Left ventricle myocardium superior (tissue), 1 donor: Measurements from ENCODE around the gene SCYGR2. TPM values are rescaled to one million over a fixed set of nuclear protein-coding genes. Genes with fewer than 3 reads are reported as not detected.
A peak's percentile ranks its signal among the peaks of the same experiment; 100 is the strongest.
"Not testable (repeated sequence)": the region's sequence is repeated elsewhere in the genome, so short reads cannot be mapped to it uniquely, and the experiment has no call there.

Source experiments
- ATAC-seq: fragments of 200-7000 bp; cut with Tn5 transposase; one replicate; pipeline ENCODE4 v1.9.1; 2020; ENCODE audit warnings: mild to moderate bottlenecking, moderate library complexity
- DNase-seq: peaks from one replicate; pipeline ENCODE4 v3.0.0-alpha.2; 2020
- intact Hi-C: fragments of 100-400 bp; cut with micrococcal nuclease; formaldehyde crosslinking; loops from one replicate; pipeline ENCODE4 v1.11.0; 2022
- long read RNA-seq: library from polyadenylated mRNA; unstranded; transcript quantifications from one replicate; pipeline ENCODE4 v2.0.0, GENCODE V29; 2021
- total RNA-seq: library from RNA; stranded (reverse); fragmentation: NEBNext Ultra II Directional; extraction: Animal tissue kit (Norgen Biotek cat#: 25700); gene quantifications from one replicate; pipeline ENCODE4 v1.2.1, GENCODE V29; 2021
- donor health status: DM: no; HTN: yes; CAD: no; lungs with severe emphysema.

SCYGR2 gene, protein sequence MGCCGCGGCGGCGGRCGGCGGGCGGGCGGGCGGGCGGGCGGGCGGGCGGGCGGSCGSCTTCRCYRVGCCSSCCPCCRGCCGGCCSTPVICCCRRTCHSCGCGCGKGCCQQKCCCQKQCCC
- total RNA-seq = not detected
- long read RNA-seq = 0 reads

DNA sequence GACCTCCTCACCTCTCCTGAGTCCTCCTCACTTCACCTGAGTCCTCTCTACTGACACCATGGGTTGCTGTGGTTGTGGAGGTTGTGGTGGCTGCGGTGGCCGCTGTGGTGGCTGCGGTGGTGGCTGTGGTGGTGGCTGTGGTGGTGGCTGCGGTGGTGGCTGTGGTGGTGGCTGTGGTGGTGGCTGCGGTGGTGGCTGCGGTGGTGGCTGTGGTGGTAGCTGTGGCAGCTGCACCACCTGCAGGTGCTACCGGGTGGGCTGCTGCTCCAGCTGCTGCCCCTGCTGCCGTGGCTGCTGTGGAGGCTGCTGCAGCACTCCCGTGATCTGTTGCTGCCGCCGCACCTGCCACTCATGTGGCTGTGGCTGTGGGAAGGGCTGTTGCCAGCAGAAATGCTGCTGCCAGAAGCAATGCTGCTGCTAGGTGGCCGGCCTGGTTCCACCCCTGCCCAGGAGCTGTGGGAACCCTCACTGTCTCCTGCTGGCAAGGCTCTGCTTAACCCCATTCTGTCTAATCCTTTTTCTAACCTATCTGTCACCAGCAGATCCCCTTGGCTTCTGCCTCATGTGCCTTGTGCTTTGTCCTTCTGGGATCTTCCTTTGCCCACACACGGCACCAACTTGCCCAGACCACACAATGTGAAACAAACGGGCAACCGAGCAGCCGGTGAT, at the start of gene SCYGR2:
SCYGR2 (plus strand) TSS at position 59 of the 669 bp plus-strand sequence; CDS start at position 59, 0 bp downstream.
- ATAC-seq, intact Hi-C loops, DNase-seq: not testable (repeated sequence)

DNA sequence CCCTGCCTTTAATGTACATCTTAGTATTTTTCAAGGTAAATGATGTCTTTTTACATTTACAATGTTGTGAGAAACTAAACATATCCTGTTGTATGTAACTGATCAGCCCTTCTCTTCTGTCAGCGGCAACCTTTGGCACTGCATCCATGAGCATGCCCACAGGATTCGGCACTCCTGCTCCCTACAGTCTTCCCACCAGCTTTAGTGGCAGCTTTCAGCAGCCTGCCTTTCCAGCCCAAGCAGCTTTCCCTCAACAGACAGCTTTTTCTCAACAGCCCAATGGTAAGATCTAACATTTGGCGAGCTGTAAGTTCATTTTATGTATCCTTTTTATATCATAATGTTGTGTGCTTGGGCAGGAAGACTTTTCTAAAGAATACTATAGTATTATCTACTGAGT, 46.9 kb upstream of the SCYGR2 start:
- intact Hi-C loops = no loop called here
- no peak for ATAC-seq
- no peak for DNase-seq

DNA sequence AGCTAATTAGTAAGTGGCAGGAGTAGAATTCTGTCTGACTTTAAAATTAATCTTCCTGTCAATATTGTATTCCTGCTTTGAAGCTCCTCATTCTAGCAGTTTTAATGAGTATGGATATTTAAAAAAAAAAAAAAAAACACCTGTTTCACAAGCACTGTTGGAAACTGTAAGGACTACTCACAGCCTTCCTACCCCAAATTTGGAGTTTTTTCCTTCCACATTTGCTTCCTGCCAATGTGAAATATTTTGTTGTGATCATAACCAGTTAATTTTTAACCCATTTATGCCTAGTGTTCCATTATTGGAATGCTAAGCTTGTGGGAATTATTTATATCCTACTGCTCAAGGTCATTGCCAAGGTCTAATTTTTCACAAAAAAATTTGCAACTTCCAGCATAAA, 36.1 kb upstream of the SCYGR2 start:
- intact Hi-C loops = no loop called here
- DNase-seq = no peak
- ATAC-seq = no peak

DNA sequence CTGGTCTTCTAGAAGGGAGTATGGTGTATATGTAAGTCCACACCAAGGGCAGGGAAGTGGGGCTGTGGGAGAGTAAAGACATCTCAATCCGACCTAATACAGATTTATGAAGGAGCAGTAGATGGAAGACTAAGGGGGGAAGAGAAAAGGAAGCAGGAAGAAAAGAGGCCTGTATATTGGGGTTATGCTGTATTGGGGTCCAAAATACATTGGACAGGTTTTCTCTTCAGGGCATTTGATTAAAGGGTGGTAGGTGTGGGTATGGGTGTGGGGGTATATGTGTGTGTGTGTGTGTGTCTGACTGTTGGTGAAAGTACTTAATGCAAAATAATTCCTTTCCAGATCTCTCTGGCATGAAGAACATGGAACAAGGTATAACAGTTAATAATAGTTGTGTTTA, 33.6 kb upstream of the SCYGR2 start:
- intact Hi-C loops = no loop called here
- no peak for ATAC-seq

DNA sequence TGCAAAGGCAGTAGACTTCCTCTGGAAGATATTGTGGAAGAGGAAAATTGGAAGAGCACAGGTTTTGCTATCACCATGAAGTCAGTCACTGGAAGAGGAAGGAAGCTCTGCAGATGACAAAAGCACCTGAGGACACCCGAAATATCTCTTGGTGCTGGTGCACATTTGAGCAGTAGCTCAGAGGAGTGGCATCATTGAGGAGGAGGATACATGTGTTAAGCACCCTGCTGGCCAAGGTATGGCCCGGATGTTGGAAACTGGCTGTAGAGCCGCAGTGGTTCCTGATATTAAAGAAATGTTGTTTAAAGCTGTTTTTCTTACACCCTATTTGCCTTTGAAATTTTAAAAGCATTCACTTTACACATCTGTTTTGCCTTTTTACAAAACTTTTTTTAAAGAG, 32.7 kb upstream of the SCYGR2 start:
- no peak for ATAC-seq
- DNase-seq = no peak
- intact Hi-C loops = no loop called here

More for the DNA sequence above, 33.6 kb upstream of the SCYGR2 start:
- DNase-seq = no peak

DNA sequence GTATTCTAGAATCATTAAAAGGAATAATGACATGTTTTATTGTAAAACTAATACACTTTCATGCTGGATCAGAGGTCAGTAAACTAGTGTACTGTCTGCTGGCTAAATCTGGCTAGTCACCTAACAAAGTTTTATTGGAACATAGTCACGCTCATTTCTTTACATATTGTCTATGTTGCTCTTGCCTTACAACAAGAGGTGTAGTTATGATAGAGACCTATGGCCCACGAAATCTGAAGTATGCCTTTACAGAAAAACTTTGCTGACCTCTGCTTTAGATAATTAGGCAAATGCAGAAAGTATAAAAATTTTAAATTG, 29.9 kb upstream of the SCYGR2 start:
- no peak for ATAC-seq
- DNase-seq = no peak
- intact Hi-C loops = no loop called here

DNA sequence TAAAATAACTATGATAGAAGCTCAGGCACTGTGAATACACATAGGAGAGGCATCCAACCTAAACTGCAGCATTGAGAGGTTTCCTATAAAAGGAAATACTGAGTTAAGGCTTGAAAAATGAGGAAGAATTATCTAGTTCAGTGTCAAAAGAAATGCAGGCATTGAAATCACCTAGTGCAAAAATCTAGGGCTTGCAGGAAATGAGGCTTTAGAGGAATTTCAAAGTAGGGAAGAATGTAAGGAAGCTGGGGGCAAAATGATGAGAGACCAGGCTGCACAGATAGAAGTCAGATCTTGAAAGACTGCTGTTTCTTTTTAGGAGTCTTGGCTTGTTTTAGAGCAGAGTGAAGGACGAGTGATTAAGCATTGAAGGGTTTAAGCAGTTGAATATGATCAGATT, 28.1 kb upstream of the SCYGR2 start:
- intact Hi-C loops = no loop called here
- DNase-seq = no peak
- ATAC-seq = no peak

DNA sequence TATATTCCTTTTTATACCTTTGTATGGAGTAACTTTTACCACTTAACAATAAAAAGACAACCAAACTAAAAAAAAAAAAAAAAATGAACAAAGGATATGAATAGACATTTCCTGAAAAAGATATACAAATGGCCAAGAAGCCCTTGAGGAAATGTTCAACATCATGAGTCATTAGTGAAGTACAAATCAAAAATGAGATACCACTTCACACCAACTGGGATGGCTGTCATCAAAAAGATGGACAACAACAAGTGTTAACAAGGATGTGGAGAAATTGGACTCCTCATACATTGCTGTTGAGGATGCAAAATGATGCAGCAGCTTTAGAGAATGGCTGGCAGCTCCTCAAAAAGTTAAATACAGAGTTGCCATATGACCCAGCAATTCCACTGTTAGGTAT, 22.6 kb upstream of the SCYGR2 start:
- ATAC-seq = no peak
- DNase-seq = no peak
- intact Hi-C loops = no loop called here

DNA sequence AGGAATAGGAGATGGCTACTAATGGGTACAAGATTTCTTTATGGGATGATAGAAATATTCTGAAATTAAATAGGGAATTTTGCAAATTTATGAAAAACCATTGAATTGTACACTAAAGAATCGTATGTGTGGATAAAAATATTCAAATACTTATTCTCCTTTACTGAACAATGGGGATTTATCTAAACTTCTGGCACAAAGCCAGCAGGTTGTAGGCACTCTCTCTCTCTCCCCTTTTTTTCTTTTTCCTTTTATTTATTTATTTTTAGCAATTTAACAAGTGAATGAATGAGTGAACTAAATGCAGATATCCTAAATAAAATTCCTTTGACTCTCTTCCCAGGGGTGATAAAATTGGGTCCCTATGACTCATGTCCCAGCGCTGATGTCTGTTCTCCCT, 21.9 kb upstream of the SCYGR2 start:
- DNase-seq (no peak), ATAC-seq (no peak)
- intact Hi-C loops = no loop called here

DNA sequence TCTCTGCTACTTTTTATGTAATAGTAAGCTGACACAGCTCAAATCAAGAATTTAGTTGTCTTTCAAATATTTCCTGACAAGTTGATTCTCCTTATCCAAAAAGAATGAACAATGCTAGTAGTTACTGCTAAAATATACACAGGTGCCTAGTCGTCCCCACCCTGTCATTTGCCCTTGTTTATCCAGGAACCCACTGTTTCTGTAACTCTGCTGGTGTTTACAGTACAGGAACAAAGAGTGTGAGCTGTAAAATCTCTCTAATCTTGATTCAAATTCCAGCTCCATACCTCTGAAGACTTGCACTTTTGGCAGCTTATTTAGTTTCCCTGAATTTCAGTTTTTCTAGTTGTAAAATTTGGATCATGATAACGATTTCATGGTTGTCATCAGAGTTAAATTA, 21.1 kb upstream of the SCYGR2 start:
- intact Hi-C loops = no loop called here
- DNase-seq (no peak), ATAC-seq (no peak)

DNA sequence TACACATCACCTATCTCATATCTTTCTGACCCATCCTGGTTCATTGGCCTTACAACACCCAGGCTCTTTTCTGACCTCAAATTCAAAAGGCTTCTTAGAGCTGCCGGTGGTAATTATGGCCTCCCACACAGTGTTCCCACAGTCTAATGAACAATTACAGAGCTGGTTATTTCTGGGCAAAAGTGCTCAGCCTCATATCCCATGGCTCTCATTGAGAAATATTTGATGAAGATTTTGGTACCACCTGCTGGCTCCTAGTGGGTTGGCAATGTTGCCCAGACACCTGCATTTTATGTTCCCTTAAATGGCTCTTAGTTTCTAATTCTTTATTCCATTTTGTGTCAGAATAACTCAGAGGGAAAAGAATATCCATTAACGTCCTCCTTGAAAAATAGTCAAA, 20.1 kb upstream of the SCYGR2 start:
- ATAC-seq = no peak
- no peak for DNase-seq
- intact Hi-C loops = no loop called here

DNA sequence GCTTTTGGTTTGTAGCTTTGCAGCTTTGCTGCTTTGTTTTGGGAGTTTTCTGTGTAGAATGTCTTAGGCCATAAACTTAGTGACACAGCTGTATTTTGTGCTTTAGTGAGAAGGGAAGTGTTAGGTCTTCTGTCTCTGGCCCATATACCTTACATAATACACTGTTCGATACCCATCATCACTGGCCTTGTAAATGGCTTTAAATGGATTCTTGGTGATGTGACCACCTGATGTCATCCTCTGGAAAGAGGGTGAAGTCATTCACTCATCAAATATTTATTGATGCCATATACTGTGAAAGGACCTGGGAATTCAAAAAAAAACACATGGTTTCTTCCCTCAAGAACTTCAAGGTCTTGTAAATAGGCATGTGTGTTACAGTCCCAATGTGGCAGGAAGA, 18.9 kb upstream of the SCYGR2 start:
- intact Hi-C loops = no loop called here
- DNase-seq (no peak), ATAC-seq (no peak)

DNA sequence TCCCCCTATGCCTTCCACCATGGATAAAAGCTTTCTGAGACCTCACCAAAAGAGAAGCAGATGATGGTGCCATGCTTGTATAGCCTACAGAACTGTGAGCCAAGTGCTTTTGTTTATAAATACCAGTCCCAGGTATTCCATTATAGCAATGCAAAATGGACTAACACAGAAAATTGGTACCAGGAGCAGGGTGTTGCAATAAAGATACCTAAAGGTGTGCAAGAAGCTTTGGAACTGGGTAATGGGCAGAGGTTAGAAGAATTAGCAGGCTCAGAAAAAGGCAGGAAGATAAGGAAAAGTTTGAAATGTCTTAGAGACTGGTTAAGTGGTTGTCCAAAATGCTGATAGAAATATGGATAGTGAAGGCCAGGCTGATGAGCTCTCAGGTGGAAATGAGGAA, 16.3 kb upstream of the SCYGR2 start:
- intact Hi-C loops = no loop called here
- ATAC-seq = no peak
- DNase-seq = no peak

DNA sequence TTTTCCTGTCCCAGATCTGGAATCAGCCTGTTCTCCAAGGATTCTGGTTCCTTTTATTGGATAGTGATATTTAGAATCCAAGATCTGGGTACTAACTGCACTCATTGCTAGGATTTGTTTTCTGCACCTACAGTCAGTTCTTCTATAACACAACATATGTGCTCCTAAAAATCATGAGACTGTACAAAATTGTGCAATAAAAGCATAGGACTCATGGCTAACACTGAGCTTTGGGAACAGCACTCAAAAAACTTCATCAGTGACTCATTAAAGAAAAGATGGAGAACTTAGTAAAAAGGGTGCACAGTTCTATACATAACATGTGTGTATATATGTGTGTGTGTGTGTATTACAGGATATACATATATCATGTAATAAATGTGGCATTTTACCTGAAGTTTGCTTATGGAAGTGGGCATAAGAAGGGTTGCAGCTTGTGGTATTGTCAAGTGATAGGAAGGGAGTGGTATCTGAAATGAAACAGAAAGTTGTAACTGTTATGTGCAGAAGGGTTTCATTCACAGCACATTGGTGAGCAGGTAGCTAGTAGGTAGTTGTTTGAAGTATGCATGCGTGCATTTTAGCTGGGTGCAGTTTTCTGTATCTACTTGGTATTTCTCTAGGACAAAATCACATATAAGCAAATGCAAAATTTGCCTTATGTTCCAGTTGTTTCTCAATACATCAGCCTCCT, 5.9 kb upstream of the SCYGR2 start:
- intact Hi-C loops = no loop called here
- DNase-seq (no peak), ATAC-seq (no peak)

DNA sequence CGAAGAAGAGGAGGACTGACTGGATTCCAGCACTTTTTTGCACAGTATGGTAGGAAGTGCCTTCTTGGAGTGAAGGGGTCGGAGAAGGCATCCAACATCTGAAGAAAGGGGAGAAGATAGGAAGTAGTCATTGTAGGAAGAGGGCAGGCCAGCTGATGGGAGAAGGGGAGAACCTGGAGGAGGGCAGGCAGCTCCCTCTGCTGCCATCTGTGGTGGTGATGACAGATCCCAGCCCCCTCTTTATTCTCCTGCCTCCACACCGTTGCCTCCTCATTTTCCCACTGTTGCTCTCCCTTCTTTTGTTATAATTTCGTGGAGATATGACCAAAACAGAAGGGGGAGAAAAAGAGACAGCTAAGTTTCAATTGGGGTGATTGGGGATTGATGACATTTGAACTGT, 2.9 kb upstream of the SCYGR2 start:
- intact Hi-C loops = no loop called here
- ATAC-seq (no peak), DNase-seq (no peak)

DNA sequence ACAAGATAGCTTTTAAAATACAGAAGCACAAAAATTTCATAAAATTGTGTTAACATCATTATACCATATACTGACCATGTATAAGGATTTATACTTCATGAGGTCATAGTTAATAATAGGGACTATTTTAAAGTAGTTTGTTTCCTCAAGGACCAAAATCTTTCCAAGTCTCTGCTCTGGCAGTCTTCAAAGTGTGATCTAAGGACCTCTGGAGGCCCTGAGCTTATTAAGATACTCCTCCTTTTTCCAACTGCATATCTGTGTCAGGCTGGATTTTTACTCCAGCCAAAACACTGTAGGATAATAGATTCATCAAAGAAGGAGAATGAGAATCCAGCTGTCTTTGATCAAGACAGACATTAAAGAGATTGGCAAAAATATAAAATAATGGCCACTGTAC, 1.7 kb upstream of the SCYGR2 start:
- ATAC-seq = no peak
- intact Hi-C loops = no loop called here
- no peak for DNase-seq

DNA sequence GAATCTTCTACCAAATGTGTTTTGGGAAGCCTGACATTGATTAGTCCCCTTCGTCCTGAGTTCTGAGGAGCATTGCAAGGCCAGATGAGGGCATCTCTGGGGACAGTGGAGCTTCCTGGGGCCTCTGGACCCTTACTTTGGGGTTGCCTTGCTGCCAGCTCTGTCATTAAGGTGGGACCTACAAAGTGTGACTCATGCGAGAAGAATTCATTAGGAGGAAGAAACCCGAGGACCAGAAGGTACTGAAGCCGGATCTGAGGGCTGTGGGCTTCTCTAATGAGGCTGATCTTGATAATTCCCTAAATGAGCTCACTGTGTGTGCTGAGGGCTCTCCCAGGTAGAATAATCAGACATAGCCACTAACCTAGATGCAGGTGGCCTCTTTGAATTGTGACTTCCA, 695 bp upstream of the SCYGR2 start:
- intact Hi-C loops = no loop called here
- no peak for DNase-seq
- ATAC-seq = no peak

DNA sequence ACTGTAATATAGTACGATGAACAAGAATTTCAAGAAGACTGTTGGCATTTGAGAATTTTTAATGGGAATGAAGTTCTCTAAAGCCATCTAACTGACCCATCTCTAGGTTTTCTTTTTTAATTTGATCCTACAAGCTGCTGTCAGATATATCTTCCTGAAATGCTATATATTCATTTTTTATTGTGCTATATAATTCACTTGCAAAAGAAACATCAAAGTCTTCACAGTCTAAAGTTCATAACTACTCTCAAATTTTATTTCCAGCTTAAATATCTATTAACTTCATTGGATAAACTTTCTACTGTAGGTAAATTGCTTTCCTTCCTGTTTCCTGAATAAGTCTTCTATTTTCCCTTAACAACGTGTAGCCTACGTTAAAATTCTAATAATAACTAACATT, 3.7 kb downstream of the SCYGR2 start:
- no peak for ATAC-seq
- intact Hi-C loops = no loop called here

DNA sequence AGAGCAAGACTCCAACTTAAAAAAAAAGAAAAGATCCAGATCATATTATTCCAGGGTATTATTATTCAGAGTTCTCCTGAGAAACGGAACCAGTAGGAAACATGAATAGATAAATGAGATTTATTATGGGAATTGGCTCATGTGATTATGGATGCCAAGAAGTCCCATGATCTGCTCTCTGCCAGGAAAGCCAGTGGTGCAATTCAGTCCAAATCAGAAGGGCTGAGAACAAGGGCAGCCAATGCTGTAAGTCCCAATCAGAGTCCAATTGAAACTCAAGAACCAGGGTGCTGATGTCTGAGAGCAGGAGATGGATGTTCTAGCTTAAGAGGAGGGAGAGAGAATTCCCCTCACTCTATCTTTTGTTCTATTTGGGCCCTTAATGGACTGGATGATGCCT, 7.8 kb downstream of the SCYGR2 start:
- DNase-seq = no peak
- intact Hi-C loops = no loop called here
- peak; percentile 31 for ATAC-seq

More for the DNA sequence above, 3.7 kb downstream of the SCYGR2 start:
- no peak for DNase-seq

DNA sequence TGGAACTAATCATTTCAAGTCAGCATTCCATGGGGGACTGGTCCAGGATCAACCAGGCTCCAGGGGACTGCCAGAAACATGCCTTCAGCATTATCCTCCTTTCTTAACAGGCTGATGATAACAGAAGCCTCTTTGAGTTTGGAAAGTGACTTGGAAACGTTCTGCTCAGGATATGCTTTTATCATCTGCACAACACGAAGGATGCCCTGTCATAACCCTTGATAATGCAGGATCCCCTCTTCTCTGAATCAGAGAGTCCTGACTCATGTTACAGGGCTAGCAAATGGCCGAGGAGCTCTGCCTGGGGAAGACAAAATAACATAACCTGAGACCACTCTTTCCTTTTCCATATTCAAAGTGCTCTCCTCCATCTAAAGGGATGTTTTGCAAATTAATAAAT, 9.2 kb downstream of the SCYGR2 start:
- DNase-seq (no peak), ATAC-seq (no peak)
- intact Hi-C loops = no loop called here
